HG03469 (cell line): ENCODE results near the gene ERP44.
"Not testable (repeated sequence)": the region's sequence is repeated elsewhere in the genome, so short reads cannot be mapped to it uniquely, and the experiment has no call there.

ENCODE experiments used
- ATAC-seq: cut with Tn5 transposase; IDR thresholded peaks from one replicate; pipeline ENCODE4 v1.9.1; 2021; ENCODE audit warnings: mild to moderate bottlenecking, moderate library complexity, moderate number of reproducible peaks; ENCODE audit not compliant: unreplicated experiment

Gene ERP44

GRCh38 chr9:100070104-100071041 lies 28.4 kb downstream of the ERP44 start:
- ATAC-seq = no peak

GRCh38 chr9:100069068-100069467 lies 29.7 kb downstream of the ERP44 start:
- not testable (repeated sequence) for ATAC-seq

- not testable (repeated sequence) for ATAC-seq
Measured at GRCh38 chr9:100067990-100068389, 30.8 kb downstream of the ERP44 start.

- ATAC-seq = peak; percentile 63
Measured at GRCh38 chr9:100066539-100066938, 32.3 kb downstream of the ERP44 start.

GRCh38 chr9:100064872-100065581 lies 33.8 kb downstream of the ERP44 start:
- ATAC-seq = no peak

GRCh38 chr9:100063185-100063584 lies 35.6 kb downstream of the ERP44 start:
- no peak for ATAC-seq

- ATAC-seq = not testable (repeated sequence)
Measured at GRCh38 chr9:100062683-100063082, 36.1 kb downstream of the ERP44 start.

GRCh38 chr9:100058699-100059579 lies 39.9 kb downstream of the ERP44 start:
- ATAC-seq = peak; percentile 69

- ATAC-seq = no peak
Measured at GRCh38 chr9:100057624-100058023, 41.2 kb downstream of the ERP44 start.

GRCh38 chr9:100056561-100056960 lies 42.2 kb downstream of the ERP44 start:
- ATAC-seq = no peak

GRCh38 chr9:100052375-100052774 lies 46.4 kb downstream of the ERP44 start:
- no peak for ATAC-seq

- ATAC-seq = no peak
Measured at GRCh38 chr9:100049551-100049950, 49.2 kb downstream of the ERP44 start.

GRCh38 chr9:100038472-100038871 lies 60.3 kb downstream of the ERP44 start:
- ATAC-seq = no peak

GRCh38 chr9:100033877-100034551 lies 64.8 kb downstream of the ERP44 start:
- no peak for ATAC-seq

GRCh38 chr9:100030548-100030947 lies 68.3 kb downstream of the ERP44 start:
- no peak for ATAC-seq

- no peak for ATAC-seq
Measured at GRCh38 chr9:100029251-100029650, 69.5 kb downstream of the ERP44 start.

GRCh38 chr9:100028201-100028784 lies 70.5 kb downstream of the ERP44 start:
- peak; percentile 87 for ATAC-seq

GRCh38 chr9:100027543-100027942 lies 71.3 kb downstream of the ERP44 start:
- no peak for ATAC-seq

- no peak for ATAC-seq
Measured at GRCh38 chr9:100021931-100022330, 76.9 kb downstream of the ERP44 start.
